H9 (cell line): Measurements from ENCODE around the gene CD53. TPM values are rescaled to one million over a fixed set of nuclear protein-coding genes. Genes with fewer than 3 reads are reported as not detected.

Source experiments
- DNase-seq: peaks from one replicate; pipeline ENCODE4 v3.0.0-alpha.2; 2017
- H2AFZ ChIP-seq: one replicate; pipeline ENCODE4 v1.6.1; 2013; ENCODE audit warnings: mild to moderate bottlenecking, low read length, control low read depth, moderate library complexity
- H2AK5ac ChIP-seq: 2 replicates; pipeline ENCODE4 v1.6.1; 2013; ENCODE audit warnings: low read length, control low read depth, mixed read lengths; ENCODE audit not compliant: insufficient read length
- H2BK120ac ChIP-seq: one replicate; pipeline ENCODE4 v1.6.1; 2013; ENCODE audit warnings: low read depth, mild to moderate bottlenecking, low read length, control low read depth, inconsistent platforms; ENCODE audit not compliant: poor library complexity, severe bottlenecking
- H2BK12ac ChIP-seq: 2 replicates; pipeline ENCODE4 v1.6.1; 2013; ENCODE audit warnings: low read length, control low read depth, mixed read lengths, low read depth; ENCODE audit not compliant: insufficient read length
- H2BK15ac ChIP-seq: 2 replicates; pipeline ENCODE4 v1.6.1; 2013; ENCODE audit warnings: low read depth, low read length, control low read depth
- H2BK20ac ChIP-seq: one replicate; pipeline ENCODE4 v1.6.1; 2013; ENCODE audit warnings: low read depth, mild to moderate bottlenecking, low read length, control low read depth, inconsistent platforms; ENCODE audit not compliant: poor library complexity, severe bottlenecking
- H2BK5ac ChIP-seq: 2 replicates; pipeline ENCODE4 v1.6.1; 2013; ENCODE audit warnings: low read length, control low read depth, mixed read lengths; ENCODE audit not compliant: insufficient read length
- H3K14ac ChIP-seq: 2 replicates; pipeline ENCODE4 v1.6.1; 2013; ENCODE audit warnings: low read length, control low read depth; ENCODE audit not compliant: insufficient read depth
- H3K18ac ChIP-seq: 2 replicates; pipeline ENCODE4 v1.6.1; 2013; ENCODE audit warnings: low read depth, mild to moderate bottlenecking, mixed read lengths, low read length, control low read depth; ENCODE audit not compliant: insufficient read length
- H3K23ac ChIP-seq: 2 replicates; pipeline ENCODE4 v1.6.1; 2013; ENCODE audit warnings: low read length, control low read depth, mixed read lengths, low read depth; ENCODE audit not compliant: insufficient read length
- H3K23me2 ChIP-seq: 2 replicates; pipeline ENCODE4 v1.6.1; 2013; ENCODE audit warnings: low read depth, mild to moderate bottlenecking, mixed read lengths, low read length, control low read depth; ENCODE audit not compliant: insufficient read length, poor library complexity, severe bottlenecking
- H3K27ac ChIP-seq: 2 replicates; pipeline ENCODE4 v1.5.1; 2013; ENCODE audit warnings: low read length, control low read depth, mixed read lengths, low read depth; ENCODE audit not compliant: insufficient read length
- H3K27me3 ChIP-seq: 2 replicates; pipeline ENCODE4 v1.6.1; 2013; ENCODE audit warnings: low read length, control low read depth, inconsistent platforms; ENCODE audit not compliant: insufficient read depth
- H3K4ac ChIP-seq: 2 replicates; pipeline ENCODE4 v1.6.1; 2013; ENCODE audit warnings: low read depth, mild to moderate bottlenecking, control low read depth, inconsistent platforms, low read length, moderate library complexity
- H3K4me1 ChIP-seq: 2 replicates; pipeline ENCODE4 v1.6.1; 2013; ENCODE audit warnings: low read length, control low read depth, inconsistent platforms; ENCODE audit not compliant: insufficient read depth
- H3K4me2 ChIP-seq: 2 replicates; pipeline ENCODE4 v1.6.1; 2013; ENCODE audit warnings: low read length, control low read depth, mixed read lengths; ENCODE audit not compliant: insufficient read length, insufficient read depth
- H3K56ac ChIP-seq: 2 replicates; pipeline ENCODE4 v1.6.1; 2013; ENCODE audit warnings: low read depth, mild to moderate bottlenecking, mixed read lengths, low read length, control low read depth; ENCODE audit not compliant: insufficient read length
- H3K79me1 ChIP-seq: 2 replicates; pipeline ENCODE4 v1.6.1; 2013; ENCODE audit warnings: low read depth, mild to moderate bottlenecking, moderate library complexity, low read length, control low read depth, inconsistent platforms; ENCODE audit not compliant: insufficient read depth, poor library complexity, severe bottlenecking
- H3K79me2 ChIP-seq: 2 replicates; pipeline ENCODE4 v1.6.1; 2013; ENCODE audit warnings: low read length, control low read depth, inconsistent platforms; ENCODE audit not compliant: insufficient read depth
- H3K9ac ChIP-seq: 2 replicates; pipeline ENCODE4 v1.6.1; 2013; ENCODE audit warnings: low read length, control low read depth, mixed read lengths; ENCODE audit not compliant: insufficient read length; ENCODE audit errors: extremely low read depth
- H3K9me3 ChIP-seq: one replicate; pipeline ENCODE4 v1.6.1; 2013; ENCODE audit warnings: low read depth, low read length, inconsistent platforms; ENCODE audit not compliant: control insufficient read depth
- H3T11ph ChIP-seq: one replicate; pipeline ENCODE4 v1.6.1; 2013; ENCODE audit warnings: mild to moderate bottlenecking, low read length, control low read depth, inconsistent platforms
- H4K20me1 ChIP-seq: one replicate; pipeline ENCODE4 v1.6.1; 2013; ENCODE audit not compliant: control insufficient read depth, insufficient read length, insufficient read depth
- H4K5ac ChIP-seq: 2 replicates; pipeline ENCODE4 v1.6.1; 2013; ENCODE audit warnings: low read depth, mild to moderate bottlenecking, mixed read lengths, low read length, control low read depth; ENCODE audit not compliant: insufficient read length
- H4K8ac ChIP-seq: replicated peaks from 2 replicates; pipeline ENCODE4 v1.6.1; 2013; ENCODE audit warnings: low read length, control low read depth, mixed read lengths, low read depth; ENCODE audit not compliant: insufficient read length
- H4K91ac ChIP-seq: 2 replicates; pipeline ENCODE4 v1.6.1; 2013; ENCODE audit warnings: low read depth, mild to moderate bottlenecking, moderate library complexity, mixed read lengths, low read length, control low read depth; ENCODE audit not compliant: insufficient read length
- H3K27ac Mint-ChIP-seq, 3 experiments: 2 replicates in 2 of 3; 3 replicates in 1 of 3; pipeline ENCODE4 v1.8.0; 2020 to 2021; ENCODE audit warnings: mixed read lengths in 3 of 3, mild to moderate bottlenecking in 1 of 3, moderate library complexity in 1 of 3
- H3K27me3 Mint-ChIP-seq: 2 replicates; pipeline ENCODE4 v1.8.0; 2021; ENCODE audit warnings: low read depth, mild to moderate bottlenecking, moderate library complexity, mixed read lengths
- H3K36me3 Mint-ChIP-seq, 3 experiments: 2 replicates in 2 of 3; 3 replicates in 1 of 3; pipeline ENCODE4 v1.8.0; 2020 to 2021; ENCODE audit warnings: low read depth in 3 of 3, mixed read lengths in 3 of 3; ENCODE audit not compliant: insufficient read depth in 1 of 3
- H3K4me1 Mint-ChIP-seq, 2 experiments: 2 replicates each; pipeline ENCODE4 v1.8.0; 2020; ENCODE audit warnings: mixed read lengths in 2 of 2
- H3K4me3 Mint-ChIP-seq, 2 experiments: 2 replicates in 1 of 2; 3 replicates in 1 of 2; pipeline ENCODE4 v1.8.0; 2020 to 2021; ENCODE audit warnings: mild to moderate bottlenecking in 2 of 2, mixed read lengths in 2 of 2, moderate library complexity in 1 of 2
- H3K9me3 Mint-ChIP-seq, 2 experiments: 2 replicates in 1 of 2; 3 replicates in 1 of 2; pipeline ENCODE4 v1.8.0; 2020; ENCODE audit warnings: mild to moderate bottlenecking in 2 of 2, mixed read lengths in 2 of 2, moderate library complexity in 1 of 2
- WGBS: extraction: QIAGEN DNeasy Blood & Tissue Kit; methylation state at CpG from one replicate; pipeline ENCODE4 v1.1.7; 2013; ENCODE audit warnings: missing lambda C conversion rate, low lambda C conversion rate, mixed read lengths; ENCODE audit not compliant: insufficient read length; ENCODE audit errors: extremely low coverage; 5-methylcytosine and 5-hydroxymethylcytosine counted together
- total RNA-seq: library from RNA; stranded (reverse); gene quantifications from 2 replicates; pipeline ENCODE4 v1.2.1, GENCODE V29; 2021
- TF ChIP-seq, protein P1 (sequence below): fragments of 200-600 bp; sonication (generic); conservative IDR thresholded peaks from 3 replicates; pipeline ENCODE4 v1.8.0; 2021; ENCODE audit warnings: antibody characterized with exemption, mild to moderate bottlenecking

The CD53 gene
- total RNA-seq, 1 experiment from 2014 or later = 0.15 TPM

DNA sequence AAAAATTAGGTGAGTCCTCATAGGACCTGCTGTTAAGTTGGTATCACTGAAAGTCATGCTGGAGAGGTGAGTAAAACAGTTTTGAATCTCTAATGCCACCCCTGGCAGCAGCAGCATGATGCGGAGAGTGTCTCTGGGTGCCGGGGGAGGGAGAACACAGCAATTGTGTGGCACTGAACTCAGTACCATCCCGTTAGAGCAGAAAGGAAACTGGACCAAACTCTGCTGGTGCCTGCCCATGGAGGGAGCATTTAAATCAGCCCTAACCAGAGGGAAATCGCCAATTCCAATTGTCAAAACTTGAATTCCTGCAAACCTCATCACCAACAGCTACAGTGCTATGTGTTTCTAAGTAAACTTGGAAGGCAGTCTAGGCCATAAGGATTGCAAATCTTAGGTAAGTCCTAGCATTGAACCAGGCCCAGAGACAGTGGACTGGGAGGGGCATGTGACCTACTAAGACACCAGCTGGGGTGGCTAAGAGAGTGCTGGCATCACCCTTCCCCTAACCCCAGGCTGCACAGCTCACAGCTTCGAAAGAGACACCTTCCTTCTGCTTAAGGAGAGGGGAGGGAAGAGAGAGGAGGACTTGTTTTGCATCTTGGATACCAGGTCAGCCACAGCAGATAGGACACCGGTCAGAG, 30.0 kb downstream of the CD53 start:
- DNase-seq = no peak
- H3K56ac ChIP-seq = no peak overlapping the region
- no peak overlapping the region for H2AK5ac ChIP-seq
- Mint-ChIP-seq H3K27ac (no peak overlapping the region; a peak in 1 of 7 replicates), H3K27me3 (no peaks in the 10 kb centered on the region), H3K4me1 (no peaks in the 10 kb centered on the region), H3K36me3 (no peaks in the 10 kb centered on the region), H3K9me3 (peaks cover 5 to 8% of the 10 kb centered on the region in 2 experiments; a peak in 3 of 5 replicates), H3K4me3 (no peak overlapping the region)
- H3K9ac ChIP-seq = no peak overlapping the region
- TF ChIP-seq, protein P1, sequence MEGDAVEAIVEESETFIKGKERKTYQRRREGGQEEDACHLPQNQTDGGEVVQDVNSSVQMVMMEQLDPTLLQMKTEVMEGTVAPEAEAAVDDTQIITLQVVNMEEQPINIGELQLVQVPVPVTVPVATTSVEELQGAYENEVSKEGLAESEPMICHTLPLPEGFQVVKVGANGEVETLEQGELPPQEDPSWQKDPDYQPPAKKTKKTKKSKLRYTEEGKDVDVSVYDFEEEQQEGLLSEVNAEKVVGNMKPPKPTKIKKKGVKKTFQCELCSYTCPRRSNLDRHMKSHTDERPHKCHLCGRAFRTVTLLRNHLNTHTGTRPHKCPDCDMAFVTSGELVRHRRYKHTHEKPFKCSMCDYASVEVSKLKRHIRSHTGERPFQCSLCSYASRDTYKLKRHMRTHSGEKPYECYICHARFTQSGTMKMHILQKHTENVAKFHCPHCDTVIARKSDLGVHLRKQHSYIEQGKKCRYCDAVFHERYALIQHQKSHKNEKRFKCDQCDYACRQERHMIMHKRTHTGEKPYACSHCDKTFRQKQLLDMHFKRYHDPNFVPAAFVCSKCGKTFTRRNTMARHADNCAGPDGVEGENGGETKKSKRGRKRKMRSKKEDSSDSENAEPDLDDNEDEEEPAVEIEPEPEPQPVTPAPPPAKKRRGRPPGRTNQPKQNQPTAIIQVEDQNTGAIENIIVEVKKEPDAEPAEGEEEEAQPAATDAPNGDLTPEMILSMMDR = no peak
- no peak overlapping the region for H2BK120ac ChIP-seq
- H3K4me1 ChIP-seq = no peaks in the 10 kb centered on the region
- no peaks in the 10 kb centered on the region for H3K79me1 ChIP-seq
- H3K23ac ChIP-seq = no peak overlapping the region
- H3K27ac ChIP-seq = no peak overlapping the region
- no peak overlapping the region for H3K18ac ChIP-seq
- H3K27me3 ChIP-seq = no peaks in the 10 kb centered on the region
- H3K4me2 ChIP-seq = no peak overlapping the region
- H4K91ac ChIP-seq = no peak overlapping the region
- no peak overlapping the region for H4K5ac ChIP-seq
- WGBS = no CpG with 5 or more reads among the region's 6 CpGs
- no peak overlapping the region for H2BK12ac ChIP-seq
- H3K9me3 ChIP-seq = no peaks in the 10 kb centered on the region
- no peak overlapping the region for H2BK5ac ChIP-seq
- H3T11ph ChIP-seq = no peak overlapping the region
- H4K20me1 ChIP-seq = no peaks in the 10 kb centered on the region
- no peaks in the 10 kb centered on the region for H3K79me2 ChIP-seq
- no peak overlapping the region for H2BK15ac ChIP-seq
- no peak overlapping the region for H2AFZ ChIP-seq
- no peak overlapping the region for H4K8ac ChIP-seq
- H3K23me2 ChIP-seq = no peaks in the 10 kb centered on the region
- H2BK20ac ChIP-seq = no peak overlapping the region
- no peak overlapping the region for H3K4ac ChIP-seq
- no peak overlapping the region for H3K14ac ChIP-seq
